Neural cell (in vitro differentiated cells): ENCODE results near the gene MAD1L1. TPM values are rescaled to one million over a fixed set of nuclear protein-coding genes. Genes with fewer than 3 reads are reported as not detected.

Experiments used
- H2AFZ ChIP-seq: fragments of 200-600, 300-800 bp; sonication (generic), shearing (Covaris generic); 2 replicates; pipeline ENCODE4 v1.6.0; 2014; ENCODE audit warnings: low read depth, mild to moderate bottlenecking, antibody characterized with exemption, low read length, moderate library complexity
- H3F3A ChIP-seq: fragments of 200-600 bp; shearing (Covaris generic); 2 replicates; pipeline ENCODE4 v1.6.1; 2016; ENCODE audit warnings: mild to moderate bottlenecking, moderate library complexity, mixed read lengths, antibody characterized with exemption, low read length; ENCODE audit not compliant: insufficient read depth, poor library complexity, severe bottlenecking
- H3K27ac ChIP-seq: fragments of 200-600, 300-800 bp; sonication (generic), shearing (Covaris generic); 2 replicates; pipeline ENCODE4 v1.5.1; 2014; ENCODE audit warnings: mild to moderate bottlenecking, low read length, moderate library complexity
- H3K27me3 ChIP-seq: fragments of 300-800, 200-600 bp; sonication (generic), shearing (Covaris generic); 2 replicates; pipeline ENCODE4 v1.6.0; 2014; ENCODE audit warnings: mild to moderate bottlenecking, low read depth, low read length, moderate library complexity; ENCODE audit not compliant: insufficient read depth
- H3K36me3 ChIP-seq: fragments of 300-800, 200-600 bp; sonication (generic), shearing (Covaris generic); 2 replicates; pipeline ENCODE4 v1.5.1; 2014; ENCODE audit warnings: mild to moderate bottlenecking, antibody characterized with exemption, low read length, moderate library complexity; ENCODE audit not compliant: insufficient read depth
- H3K4me2 ChIP-seq: fragments of 300-800, 200-600 bp; sonication (generic), shearing (Covaris generic); 2 replicates; pipeline ENCODE4 v1.6.0; 2014; ENCODE audit warnings: mild to moderate bottlenecking, low read length
- H3K4me3 ChIP-seq: fragments of 300-800, 200-600 bp; sonication (generic), shearing (Covaris generic); 2 replicates; pipeline ENCODE4 v1.5.1; 2014; ENCODE audit warnings: mild to moderate bottlenecking, low read length, moderate library complexity
- H3K79me2 ChIP-seq: fragments of 200-600 bp; shearing (Covaris generic); replicated peaks from 2 replicates; pipeline ENCODE4 v1.6.0; 2014; ENCODE audit warnings: mild to moderate bottlenecking, low read length, moderate library complexity; ENCODE audit not compliant: insufficient read depth
- H3K9ac ChIP-seq: fragments of 300-800, 200-600 bp; sonication (generic), shearing (Covaris generic); 2 replicates; pipeline ENCODE4 v1.6.1; 2016; ENCODE audit warnings: mild to moderate bottlenecking, low read length, mixed read lengths
- H3K9me2 ChIP-seq: fragments of 200-600 bp; shearing (Covaris generic); 2 replicates; pipeline ENCODE4 v1.6.1; 2016; ENCODE audit warnings: mild to moderate bottlenecking, low read length, mixed read lengths; ENCODE audit not compliant: insufficient read depth
- H3K9me3 ChIP-seq: fragments of 200-600, 300-800 bp; sonication (generic), shearing (Covaris generic); 2 replicates; pipeline ENCODE4 v1.6.1; 2016; ENCODE audit warnings: mild to moderate bottlenecking, mixed run types, low read length, moderate library complexity, mixed read lengths
- H4K20me1 ChIP-seq: fragments of 200-600 bp; shearing (Covaris generic); 2 replicates; pipeline ENCODE4 v1.6.1; 2016; ENCODE audit warnings: mild to moderate bottlenecking, mixed run types; ENCODE audit not compliant: insufficient read depth
- EP300 ChIP-seq: fragments of 450-650 bp; conservative IDR thresholded peaks from 2 replicates; pipeline ENCODE4 v1.6.1; 2014; ENCODE audit warnings: antibody characterized with exemption, mild to moderate bottlenecking, moderate library complexity; ENCODE audit not compliant: poor library complexity, severe bottlenecking
- EZH2 ChIP-seq: fragments of 200-600, 300-800 bp; shearing (Covaris generic), sonication (generic); IDR thresholded peaks from 2 replicates; pipeline ENCODE4 v1.6.1; 2014; ENCODE audit warnings: antibody characterized with exemption, low read length, borderline replicate concordance, mild to moderate bottlenecking; ENCODE audit not compliant: insufficient read depth, poor library complexity, severe bottlenecking
- MXI1 ChIP-seq: fragments of 450-650 bp; conservative IDR thresholded peaks from 2 replicates; pipeline ENCODE4 v1.6.1; 2014; ENCODE audit warnings: antibody characterized with exemption, mild to moderate bottlenecking; ENCODE audit not compliant: poor library complexity, severe bottlenecking
- POLR2AphosphoS5 ChIP-seq: IDR thresholded peaks from 2 replicates; pipeline ENCODE4 v1.6.1; 2012
- RAD21 ChIP-seq: fragments of 450-650 bp; conservative IDR thresholded peaks from 2 replicates; pipeline ENCODE4 v1.6.1; 2014; ENCODE audit warnings: antibody characterized with exemption, mild to moderate bottlenecking, moderate library complexity
- TAF1 ChIP-seq: IDR thresholded peaks from 2 replicates; pipeline ENCODE4 v1.6.1; 2012; ENCODE audit warnings: low read depth
- polyA plus RNA-seq: library from polyadenylated mRNA; depleted of rRNA; stranded (reverse); fragments of >200 nt; gene quantifications from 2 replicates; pipeline ENCODE4 v1.2.3, GENCODE V29; 2014
- TF ChIP-seq, protein P1 (sequence below): IDR thresholded peaks from 2 replicates; pipeline ENCODE4 v1.6.1; 2012; ENCODE audit warnings: borderline replicate concordance
- TF ChIP-seq, protein P2 (sequence below): fragments of 450-650 bp; IDR thresholded peaks from 2 replicates; pipeline ENCODE4 v1.5.1; 2014; ENCODE audit warnings: antibody characterized with exemption, mild to moderate bottlenecking, moderate library complexity; ENCODE audit not compliant: poor library complexity, severe bottlenecking

MAD1L1 gene
- polyA plus RNA-seq, 1 donor from 2014 or later = 31.4 TPM

GRCh38 chr7:2062648-2063047 is 170.1 kb downstream of the MAD1L1 start:
- no peaks in the 10 kb centered on the region for H3F3A ChIP-seq
- H3K9me2 ChIP-seq = no peaks in the 10 kb centered on the region

GRCh38 chr7:2060701-2061100 is 172.0 kb downstream of the MAD1L1 start:
- no peaks in the 10 kb centered on the region for H3K9me2 ChIP-seq
- no peaks in the 10 kb centered on the region for H3F3A ChIP-seq
- H3K36me3 ChIP-seq = no peaks in the 10 kb centered on the region
- H3K79me2 ChIP-seq = no peaks in the 10 kb centered on the region
- H3K27ac ChIP-seq = no peak overlapping the region
- H3K4me3 ChIP-seq = no peak overlapping the region
- no peak for TF ChIP-seq EP300
- H3K9me3 ChIP-seq = peaks cover 17% of the 10 kb centered on the region
- H3K27me3 ChIP-seq = no peaks in the 10 kb centered on the region
- H3K9ac ChIP-seq = no peak overlapping the region
- no peak overlapping the region for H3K4me2 ChIP-seq
- no peaks in the 10 kb centered on the region for H4K20me1 ChIP-seq
- no peak overlapping the region for H2AFZ ChIP-seq

More at GRCh38 chr7:2062648-2063047, 170.1 kb downstream of the MAD1L1 start:
- H3K9me3 ChIP-seq = peaks cover 17% of the 10 kb centered on the region
- H3K79me2 ChIP-seq = no peaks in the 10 kb centered on the region
- H2AFZ ChIP-seq = no peak overlapping the region
- no peaks in the 10 kb centered on the region for H3K36me3 ChIP-seq
- TF ChIP-seq EZH2 = no peak
- TF ChIP-seq, protein P1, sequence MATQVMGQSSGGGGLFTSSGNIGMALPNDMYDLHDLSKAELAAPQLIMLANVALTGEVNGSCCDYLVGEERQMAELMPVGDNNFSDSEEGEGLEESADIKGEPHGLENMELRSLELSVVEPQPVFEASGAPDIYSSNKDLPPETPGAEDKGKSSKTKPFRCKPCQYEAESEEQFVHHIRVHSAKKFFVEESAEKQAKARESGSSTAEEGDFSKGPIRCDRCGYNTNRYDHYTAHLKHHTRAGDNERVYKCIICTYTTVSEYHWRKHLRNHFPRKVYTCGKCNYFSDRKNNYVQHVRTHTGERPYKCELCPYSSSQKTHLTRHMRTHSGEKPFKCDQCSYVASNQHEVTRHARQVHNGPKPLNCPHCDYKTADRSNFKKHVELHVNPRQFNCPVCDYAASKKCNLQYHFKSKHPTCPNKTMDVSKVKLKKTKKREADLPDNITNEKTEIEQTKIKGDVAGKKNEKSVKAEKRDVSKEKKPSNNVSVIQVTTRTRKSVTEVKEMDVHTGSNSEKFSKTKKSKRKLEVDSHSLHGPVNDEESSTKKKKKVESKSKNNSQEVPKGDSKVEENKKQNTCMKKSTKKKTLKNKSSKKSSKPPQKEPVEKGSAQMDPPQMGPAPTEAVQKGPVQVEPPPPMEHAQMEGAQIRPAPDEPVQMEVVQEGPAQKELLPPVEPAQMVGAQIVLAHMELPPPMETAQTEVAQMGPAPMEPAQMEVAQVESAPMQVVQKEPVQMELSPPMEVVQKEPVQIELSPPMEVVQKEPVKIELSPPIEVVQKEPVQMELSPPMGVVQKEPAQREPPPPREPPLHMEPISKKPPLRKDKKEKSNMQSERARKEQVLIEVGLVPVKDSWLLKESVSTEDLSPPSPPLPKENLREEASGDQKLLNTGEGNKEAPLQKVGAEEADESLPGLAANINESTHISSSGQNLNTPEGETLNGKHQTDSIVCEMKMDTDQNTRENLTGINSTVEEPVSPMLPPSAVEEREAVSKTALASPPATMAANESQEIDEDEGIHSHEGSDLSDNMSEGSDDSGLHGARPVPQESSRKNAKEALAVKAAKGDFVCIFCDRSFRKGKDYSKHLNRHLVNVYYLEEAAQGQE = no peak
- TF ChIP-seq POLR2AphosphoS5 = no peak
- TF ChIP-seq EP300 = no peak
- TF ChIP-seq MXI1 = no peak
- TF ChIP-seq TAF1 = no peak
- TF ChIP-seq, protein P2, sequence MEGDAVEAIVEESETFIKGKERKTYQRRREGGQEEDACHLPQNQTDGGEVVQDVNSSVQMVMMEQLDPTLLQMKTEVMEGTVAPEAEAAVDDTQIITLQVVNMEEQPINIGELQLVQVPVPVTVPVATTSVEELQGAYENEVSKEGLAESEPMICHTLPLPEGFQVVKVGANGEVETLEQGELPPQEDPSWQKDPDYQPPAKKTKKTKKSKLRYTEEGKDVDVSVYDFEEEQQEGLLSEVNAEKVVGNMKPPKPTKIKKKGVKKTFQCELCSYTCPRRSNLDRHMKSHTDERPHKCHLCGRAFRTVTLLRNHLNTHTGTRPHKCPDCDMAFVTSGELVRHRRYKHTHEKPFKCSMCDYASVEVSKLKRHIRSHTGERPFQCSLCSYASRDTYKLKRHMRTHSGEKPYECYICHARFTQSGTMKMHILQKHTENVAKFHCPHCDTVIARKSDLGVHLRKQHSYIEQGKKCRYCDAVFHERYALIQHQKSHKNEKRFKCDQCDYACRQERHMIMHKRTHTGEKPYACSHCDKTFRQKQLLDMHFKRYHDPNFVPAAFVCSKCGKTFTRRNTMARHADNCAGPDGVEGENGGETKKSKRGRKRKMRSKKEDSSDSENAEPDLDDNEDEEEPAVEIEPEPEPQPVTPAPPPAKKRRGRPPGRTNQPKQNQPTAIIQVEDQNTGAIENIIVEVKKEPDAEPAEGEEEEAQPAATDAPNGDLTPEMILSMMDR = no peak
- H3K4me2 ChIP-seq = no peak overlapping the region
- no peak overlapping the region for H3K9ac ChIP-seq
- no peaks in the 10 kb centered on the region for H3K27me3 ChIP-seq
- H3K4me3 ChIP-seq = no peak overlapping the region
- no peaks in the 10 kb centered on the region for H4K20me1 ChIP-seq
- no peak overlapping the region for H3K27ac ChIP-seq

GRCh38 chr7:2059964-2060700 is 172.6 kb downstream of the MAD1L1 start:
- no peaks in the 10 kb centered on the region for H3K79me2 ChIP-seq
- peaks cover 17% of the 10 kb centered on the region for H3K9me3 ChIP-seq
- no peak overlapping the region for H3K27ac ChIP-seq
- H2AFZ ChIP-seq = no peak overlapping the region
- no peak overlapping the region for H3K9ac ChIP-seq
- no peaks in the 10 kb centered on the region for H3K9me2 ChIP-seq
- TF ChIP-seq POLR2AphosphoS5 = no peak
- TF ChIP-seq EZH2 = no peak
- no peak for TF ChIP-seq RAD21
- TF ChIP-seq, protein P1 = no peak
- TF ChIP-seq EP300 = no peak
- no peak for TF ChIP-seq MXI1
- TF ChIP-seq, protein P2 = no peak
- TF ChIP-seq TAF1 = no peak
- no peak overlapping the region for H3K4me2 ChIP-seq
- no peaks in the 10 kb centered on the region for H3K27me3 ChIP-seq
- H3F3A ChIP-seq = no peaks in the 10 kb centered on the region
- no peaks in the 10 kb centered on the region for H4K20me1 ChIP-seq
- no peaks in the 10 kb centered on the region for H3K36me3 ChIP-seq
- H3K4me3 ChIP-seq = no peak overlapping the region
